ENCODE measurements around the gene SCG2. TPM values are rescaled to one million over a fixed set of nuclear protein-coding genes. Genes with fewer than 3 reads are reported as not detected.

SCG2 gene
- polyA plus RNA-seq, 1 donor (not counting 4 experiments of a cell fraction or from before 2014, with no cell fraction given): 0.10 TPM

DNA sequence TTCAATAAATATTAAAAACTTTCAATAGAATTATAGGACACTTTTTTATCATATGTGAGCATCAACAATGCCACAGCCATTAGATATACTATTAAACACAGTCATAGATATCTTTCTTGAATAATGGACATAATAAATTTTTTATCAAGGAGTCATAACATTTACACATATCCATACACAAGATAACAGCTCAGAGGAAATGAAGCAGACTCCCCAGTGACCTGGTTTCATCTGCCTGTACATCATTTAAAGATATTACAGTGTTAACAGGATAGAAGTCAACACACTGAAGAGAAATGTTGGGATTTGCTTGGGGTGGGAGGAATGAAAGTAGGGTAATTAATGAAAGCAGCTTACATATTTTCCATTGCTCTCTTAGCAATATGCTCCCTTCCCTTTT, 5.1 kb downstream of the SCG2 start:
- no peak overlapping the region for H3K27ac ChIP-seq (ENCODE audit: control insufficient read depth, insufficient read depth, low read length)
- no peaks in the 10 kb centered on the region for H3K27me3 ChIP-seq (ENCODE audit: control insufficient read depth, extremely low read depth, insufficient read depth, low read length)
- H4K20me1 ChIP-seq (ENCODE audit: control insufficient read depth, extremely low read depth, insufficient read depth, low read length): no peaks in the 10 kb centered on the region
- no peak overlapping the region for H3K4me3 ChIP-seq (ENCODE audit: control insufficient read depth in 2 of 3, extremely low read depth in 1 of 3, insufficient read depth in 2 of 3, low read depth in 1 of 3, low read length in 3 of 3)
- TF ChIP-seq EZH2 (IDR thresholded peaks at IDR 0.05; ENCODE audit: low read length): no peak
- no peak overlapping the region for H3K9ac ChIP-seq (ENCODE audit: control insufficient read depth, extremely low read depth, insufficient read depth, low read length)
- no peaks in the 10 kb centered on the region for H3K9me3 ChIP-seq (ENCODE audit: control insufficient read depth, low read depth, low read length)
- no peaks in the 10 kb centered on the region for H3K9me1 ChIP-seq (ENCODE audit: control insufficient read depth, extremely low read depth, insufficient read depth, low read length)
- dilution Hi-C loops (cut with MboI; ENCODE audit: extremely low pct_ligation_motif_present, low sequenced_read_pairs): no loop called here
- no peaks in the 10 kb centered on the region for H3K79me2 ChIP-seq (ENCODE audit: control insufficient read depth, insufficient read depth, low read length)
- no peaks in the 10 kb centered on the region for H3K36me3 ChIP-seq (ENCODE audit: control insufficient read depth in 2 of 2, extremely low read depth in 1 of 2, insufficient read depth in 2 of 2, low read length in 2 of 2)
- DNase-seq (ENCODE audit: low read depth, low spot score) (no peak), FAIRE-seq (no peak)
- H3K4me1 ChIP-seq (ENCODE audit: control insufficient read depth, extremely low read depth, insufficient read depth, low read length): peaks cover 10% of the 10 kb centered on the region
- H3K4me2 ChIP-seq (ENCODE audit: control insufficient read depth, extremely low read depth, insufficient read depth, low read depth, low read length): no peak overlapping the region
- H2AFZ ChIP-seq (ENCODE audit: control insufficient read depth, low read length): no peak overlapping the region

DNA sequence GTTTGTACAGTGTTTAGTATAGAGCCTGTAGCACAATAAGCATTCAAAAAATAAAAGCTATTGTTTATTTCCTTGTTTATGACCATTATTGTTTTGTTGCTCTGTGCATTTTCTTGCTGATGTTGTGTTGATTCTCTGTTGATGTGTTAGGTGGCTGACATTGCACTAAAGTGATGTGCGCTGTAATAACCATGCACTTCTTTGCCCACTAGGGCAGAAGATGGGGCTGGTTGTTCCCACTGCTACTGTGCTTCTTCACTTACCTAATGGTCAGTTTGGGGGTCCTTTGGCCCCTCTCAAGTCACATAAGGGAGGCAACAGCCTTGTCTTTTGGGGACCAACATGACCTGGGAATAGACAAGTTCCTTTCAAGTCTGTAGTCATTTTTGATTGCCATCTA, 6.0 kb downstream of the SCG2 start:
- Histone ChIP-seq H4K20me1 (ENCODE audit: control insufficient read depth, extremely low read depth, insufficient read depth, low read length) (no peaks in the 10 kb centered on the region), H3K79me2 (ENCODE audit: control insufficient read depth, insufficient read depth, low read length) (no peaks in the 10 kb centered on the region), H2AFZ (ENCODE audit: control insufficient read depth, low read length) (no peak overlapping the region), H3K4me2 (ENCODE audit: control insufficient read depth, extremely low read depth, insufficient read depth, low read depth, low read length) (no peak overlapping the region), H3K9ac (ENCODE audit: control insufficient read depth, extremely low read depth, insufficient read depth, low read length) (no peak overlapping the region), H3K27me3 (ENCODE audit: control insufficient read depth, extremely low read depth, insufficient read depth, low read length) (no peaks in the 10 kb centered on the region), H3K9me3 (ENCODE audit: control insufficient read depth, low read depth, low read length) (no peaks in the 10 kb centered on the region), H3K4me3 (ENCODE audit: control insufficient read depth in 2 of 3, extremely low read depth in 1 of 3, insufficient read depth in 2 of 3, low read depth in 1 of 3, low read length in 3 of 3) (no peak overlapping the region), H3K36me3 (ENCODE audit: control insufficient read depth in 2 of 2, extremely low read depth in 1 of 2, insufficient read depth in 2 of 2, low read length in 2 of 2) (no peaks in the 10 kb centered on the region), H3K9me1 (ENCODE audit: control insufficient read depth, extremely low read depth, insufficient read depth, low read length) (no peaks in the 10 kb centered on the region), H3K4me1 (ENCODE audit: control insufficient read depth, extremely low read depth, insufficient read depth, low read length) (peaks cover 10% of the 10 kb centered on the region), H3K27ac (ENCODE audit: control insufficient read depth, insufficient read depth, low read length) (no peak overlapping the region)
- dilution Hi-C loops (cut with MboI; ENCODE audit: extremely low pct_ligation_motif_present, low sequenced_read_pairs): no loop called here
- no peak for DNase-seq (ENCODE audit: low read depth, low spot score)
- no peak for TF ChIP-seq EZH2 (IDR thresholded peaks at IDR 0.05; ENCODE audit: low read length)
- TF ChIP-seq, protein P1, sequence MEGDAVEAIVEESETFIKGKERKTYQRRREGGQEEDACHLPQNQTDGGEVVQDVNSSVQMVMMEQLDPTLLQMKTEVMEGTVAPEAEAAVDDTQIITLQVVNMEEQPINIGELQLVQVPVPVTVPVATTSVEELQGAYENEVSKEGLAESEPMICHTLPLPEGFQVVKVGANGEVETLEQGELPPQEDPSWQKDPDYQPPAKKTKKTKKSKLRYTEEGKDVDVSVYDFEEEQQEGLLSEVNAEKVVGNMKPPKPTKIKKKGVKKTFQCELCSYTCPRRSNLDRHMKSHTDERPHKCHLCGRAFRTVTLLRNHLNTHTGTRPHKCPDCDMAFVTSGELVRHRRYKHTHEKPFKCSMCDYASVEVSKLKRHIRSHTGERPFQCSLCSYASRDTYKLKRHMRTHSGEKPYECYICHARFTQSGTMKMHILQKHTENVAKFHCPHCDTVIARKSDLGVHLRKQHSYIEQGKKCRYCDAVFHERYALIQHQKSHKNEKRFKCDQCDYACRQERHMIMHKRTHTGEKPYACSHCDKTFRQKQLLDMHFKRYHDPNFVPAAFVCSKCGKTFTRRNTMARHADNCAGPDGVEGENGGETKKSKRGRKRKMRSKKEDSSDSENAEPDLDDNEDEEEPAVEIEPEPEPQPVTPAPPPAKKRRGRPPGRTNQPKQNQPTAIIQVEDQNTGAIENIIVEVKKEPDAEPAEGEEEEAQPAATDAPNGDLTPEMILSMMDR (optimal IDR thresholded peaks at IDR 0.05 in 1 of 3, IDR thresholded peaks at IDR 0.05 in 1 of 3, conservative IDR thresholded peaks at IDR 0.05 in 1 of 3; ENCODE audit: extremely low read depth in 1 of 3, insufficient read depth in 2 of 3, low read length in 3 of 3): no peak
- no peak for FAIRE-seq

DNA sequence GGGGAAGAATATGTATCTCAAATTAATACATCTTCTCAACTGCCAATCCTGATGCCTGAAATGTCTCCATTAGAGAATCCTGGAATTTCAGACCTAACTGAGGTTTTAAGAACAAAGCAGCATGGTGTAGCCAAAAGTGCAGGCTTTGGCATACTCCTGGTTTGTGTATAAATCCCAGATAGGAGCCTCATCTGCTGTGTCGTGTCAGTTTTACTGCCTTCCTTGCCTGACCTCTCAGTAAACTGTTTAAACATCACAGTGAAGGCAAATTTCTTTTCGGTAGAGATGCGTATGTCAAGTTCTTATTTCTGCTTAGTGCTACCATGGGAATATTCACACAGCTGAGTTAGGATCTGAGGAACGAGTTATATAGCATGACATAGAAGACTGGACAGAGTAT, 7.3 kb downstream of the SCG2 start:
- no peak overlapping the region for H3K4me2 ChIP-seq (ENCODE audit: control insufficient read depth, extremely low read depth, insufficient read depth, low read depth, low read length)
- no peaks in the 10 kb centered on the region for H3K27me3 ChIP-seq (ENCODE audit: control insufficient read depth, extremely low read depth, insufficient read depth, low read length)
- H3K9me1 ChIP-seq (ENCODE audit: control insufficient read depth, extremely low read depth, insufficient read depth, low read length): no peaks in the 10 kb centered on the region
- DNase-seq (ENCODE audit: low read depth, low spot score): no peak
- H3K36me3 ChIP-seq (ENCODE audit: control insufficient read depth in 2 of 2, extremely low read depth in 1 of 2, insufficient read depth in 2 of 2, low read length in 2 of 2): no peaks in the 10 kb centered on the region
- H3K27ac ChIP-seq (ENCODE audit: control insufficient read depth, insufficient read depth, low read length): no peak overlapping the region
- no peaks in the 10 kb centered on the region for H3K79me2 ChIP-seq (ENCODE audit: control insufficient read depth, insufficient read depth, low read length)
- H4K20me1 ChIP-seq (ENCODE audit: control insufficient read depth, extremely low read depth, insufficient read depth, low read length): no peaks in the 10 kb centered on the region
- dilution Hi-C loops (cut with MboI; ENCODE audit: extremely low pct_ligation_motif_present, low sequenced_read_pairs): no loop called here
- no peak overlapping the region for H2AFZ ChIP-seq (ENCODE audit: control insufficient read depth, low read length)
- FAIRE-seq: no peak
- H3K4me1 ChIP-seq (ENCODE audit: control insufficient read depth, extremely low read depth, insufficient read depth, low read length): peaks cover 10% of the 10 kb centered on the region
- TF ChIP-seq EZH2 (IDR thresholded peaks at IDR 0.05; ENCODE audit: low read length): no peak
- TF ChIP-seq, protein P1 (optimal IDR thresholded peaks at IDR 0.05 in 1 of 3, IDR thresholded peaks at IDR 0.05 in 1 of 3, conservative IDR thresholded peaks at IDR 0.05 in 1 of 3; ENCODE audit: extremely low read depth in 1 of 3, insufficient read depth in 2 of 3, low read length in 3 of 3): no peak
- no peak overlapping the region for H3K9ac ChIP-seq (ENCODE audit: control insufficient read depth, extremely low read depth, insufficient read depth, low read length)
- no peaks in the 10 kb centered on the region for H3K9me3 ChIP-seq (ENCODE audit: control insufficient read depth, low read depth, low read length)
- H3K4me3 ChIP-seq (ENCODE audit: control insufficient read depth in 2 of 3, extremely low read depth in 1 of 3, insufficient read depth in 2 of 3, low read depth in 1 of 3, low read length in 3 of 3): no peak overlapping the region

Data from keratinocyte (primary cell).